Left ventricle myocardium inferior (tissue), 1 donor: Measurements from ENCODE around the gene FHIT. TPM values are rescaled to one million over a fixed set of nuclear protein-coding genes. Genes with fewer than 3 reads are reported as not detected.

Experiments used
- DNase-seq: peaks from one replicate; pipeline ENCODE4 v3.0.0-alpha.2; 2020
- H3K27ac ChIP-seq: fragments of 200-600 bp; replicated peaks from 2 replicates; pipeline ENCODE4 v1.8.0; 2021
- H3K27me3 ChIP-seq: fragments of 200-600 bp; 2 replicates; pipeline ENCODE4 v1.8.0; 2021; ENCODE audit warnings: low read depth
- H3K36me3 ChIP-seq: fragments of 200-600 bp; 2 replicates; pipeline ENCODE4 v1.8.0; 2021
- H3K4me1 ChIP-seq: fragments of 200-600 bp; 2 replicates; pipeline ENCODE4 v1.8.0; 2021
- H3K4me3 ChIP-seq: fragments of 200-600 bp; 2 replicates; pipeline ENCODE4 v1.8.0; 2021; ENCODE audit warnings: mild to moderate bottlenecking, moderate library complexity
- H3K9me3 ChIP-seq: fragments of 200-600 bp; replicated peaks from 2 replicates; pipeline ENCODE4 v1.8.0; 2021
- CTCF ChIP-seq: fragments of 200-600 bp; IDR thresholded peaks from 2 replicates; pipeline ENCODE4 v1.8.0; 2021; ENCODE audit warnings: antibody characterized with exemption, mild to moderate bottlenecking, borderline replicate concordance
- intact Hi-C: fragments of 100-400 bp; cut with micrococcal nuclease; formaldehyde crosslinking; loops from one replicate; pipeline ENCODE4 v1.11.0; 2022
- total RNA-seq: library from RNA; stranded (reverse); fragmentation: NEBNext Ultra II Directional; extraction: Animal tissue kit (Norgen Biotek cat#: 25700); gene quantifications from one replicate; pipeline ENCODE4 v1.2.1, GENCODE V29; 2021
- donor health status: DM: no; HTN: yes; CAD: no; lungs with severe emphysema.

The FHIT gene
- total RNA-seq, 1 donor from 2014 or later = 16.0 TPM

GRCh38 chr3:60149501-60149900 lies 1101.8 kb downstream of the FHIT start:
- Histone ChIP-seq H3K27ac (no peak overlapping the region), H3K4me3 (no peak overlapping the region), H3K4me1 (peaks cover 6% of the 10 kb centered on the region), H3K36me3 (no peaks in the 10 kb centered on the region), H3K9me3 (no peaks in the 10 kb centered on the region), H3K27me3 (no peaks in the 10 kb centered on the region)
- intact Hi-C loops = no loop called here
- DNase-seq = no peak
- TF ChIP-seq CTCF = no peak

- DNase-seq = no peak
- no peaks in the 10 kb centered on the region for H3K36me3 ChIP-seq
- no peak for TF ChIP-seq CTCF
- intact Hi-C loops = no loop called here
- no peaks in the 10 kb centered on the region for H3K4me1 ChIP-seq
- no peaks in the 10 kb centered on the region for H3K27me3 ChIP-seq
- no peak overlapping the region for H3K4me3 ChIP-seq
- H3K27ac ChIP-seq = no peak overlapping the region
- H3K9me3 ChIP-seq = no peaks in the 10 kb centered on the region
Measured at GRCh38 chr3:60147249-60147950, 1103.9 kb downstream of the FHIT start.

- intact Hi-C loops = no loop called here
- no peaks in the 10 kb centered on the region for H3K27me3 ChIP-seq
- no peaks in the 10 kb centered on the region for H3K36me3 ChIP-seq
- no peaks in the 10 kb centered on the region for H3K4me1 ChIP-seq
- no peak for TF ChIP-seq CTCF
- no peak overlapping the region for H3K4me3 ChIP-seq
- H3K27ac ChIP-seq = no peak overlapping the region
- no peak for DNase-seq
- no peaks in the 10 kb centered on the region for H3K9me3 ChIP-seq
Measured at GRCh38 chr3:60146121-60146520, 1105.1 kb downstream of the FHIT start.

- Histone ChIP-seq H3K27me3 (no peaks in the 10 kb centered on the region), H3K4me1 (no peaks in the 10 kb centered on the region), H3K27ac (no peak overlapping the region), H3K36me3 (no peaks in the 10 kb centered on the region), H3K4me3 (no peak overlapping the region), H3K9me3 (no peaks in the 10 kb centered on the region)
- DNase-seq = no peak
- TF ChIP-seq CTCF = no peak
- intact Hi-C loops = no loop called here
Measured at GRCh38 chr3:60144071-60144470, 1107.2 kb downstream of the FHIT start.

GRCh38 chr3:60142009-60142408 lies 1109.2 kb downstream of the FHIT start:
- Histone ChIP-seq H3K4me1 (no peaks in the 10 kb centered on the region), H3K27ac (no peak overlapping the region), H3K36me3 (no peaks in the 10 kb centered on the region), H3K27me3 (no peaks in the 10 kb centered on the region), H3K9me3 (no peaks in the 10 kb centered on the region), H3K4me3 (no peak overlapping the region)
- intact Hi-C loops = no loop called here
- no peak for DNase-seq
- TF ChIP-seq CTCF = no peak
